ENCODE results near the gene CMTM5. TPM values are rescaled to one million over a fixed set of nuclear protein-coding genes. Genes with fewer than 3 reads are reported as not detected.
"Not testable (repeated sequence)": the region's sequence is repeated elsewhere in the genome, so short reads cannot be mapped to it uniquely, and the experiment has no call there.

CMTM5 gene
- total and polyA plus RNA-seq, 4 donors = 0.50 to 4.1 (median 1.5) TPM; not detected in 1

- 71 to 75% methylated on average over 3 of the region's 17 CpGs for WGBS, 2 donors
- H3K27ac ChIP-seq (ENCODE audit: low read depth in 1 of 2, low read length in 2 of 2); H3K4me3 ChIP-seq (ENCODE audit: low read length in 2 of 2); H3K4me1 ChIP-seq (ENCODE audit: control insufficient read depth in 1 of 2, insufficient read depth in 2 of 2, low read length in 2 of 2); ATAC-seq (ENCODE audit: low FRiP score); intact Hi-C loops (cut with DNase I); H3K27me3 ChIP-seq (ENCODE audit: control insufficient read depth in 1 of 2, insufficient read depth in 2 of 2, low read length in 1 of 2); H3K36me3 ChIP-seq (ENCODE audit: control insufficient read depth in 1 of 2, insufficient read depth in 2 of 2, low read length in 1 of 2); DNase-seq; H3K9me3 ChIP-seq (ENCODE audit: control insufficient read depth, low read length): not testable (repeated sequence)
Measured at GRCh38 chr14:23419646-23420045, 42.8 kb downstream of the CMTM5 start.

- no peaks in the 10 kb centered on the region for H3K36me3 ChIP-seq (ENCODE audit: control insufficient read depth in 1 of 2, insufficient read depth in 2 of 2, low read length in 1 of 2)
- intact Hi-C loops (cut with DNase I) = no loop called here
- no peaks in the 10 kb centered on the region for H3K27me3 ChIP-seq (ENCODE audit: control insufficient read depth in 1 of 2, insufficient read depth in 2 of 2, low read length in 1 of 2)
Measured at GRCh38 chr14:23421594-23421993, 44.7 kb downstream of the CMTM5 start.

GRCh38 chr14:23423657-23424056, 46.8 kb downstream of the CMTM5 start:
- H3K36me3 ChIP-seq (ENCODE audit: control insufficient read depth in 1 of 2, insufficient read depth in 2 of 2, low read length in 1 of 2) = no peaks in the 10 kb centered on the region
- no peaks in the 10 kb centered on the region for H3K9me3 ChIP-seq (ENCODE audit: control insufficient read depth, low read length)
- intact Hi-C loops (cut with DNase I) = no loop called here
- DNase-seq (no peak), ATAC-seq (ENCODE audit: low FRiP score) (no peak)
- WGBS, 2 donors = 86 to 87% methylated on average over 6 of the region's 6 CpGs
- H3K27me3 ChIP-seq (ENCODE audit: control insufficient read depth in 1 of 2, insufficient read depth in 2 of 2, low read length in 1 of 2) = no peaks in the 10 kb centered on the region
- no peak overlapping the region for H3K4me3 ChIP-seq (ENCODE audit: low read length in 2 of 2)
- no peak overlapping the region for H3K27ac ChIP-seq (ENCODE audit: low read depth in 1 of 2, low read length in 2 of 2)
- no peaks in the 10 kb centered on the region for H3K4me1 ChIP-seq (ENCODE audit: control insufficient read depth in 1 of 2, insufficient read depth in 2 of 2, low read length in 2 of 2)

More at GRCh38 chr14:23421594-23421993, 44.7 kb downstream of the CMTM5 start:
- Histone ChIP-seq H3K4me3 (ENCODE audit: low read length in 2 of 2) (no peak overlapping the region), H3K27ac (ENCODE audit: low read depth in 1 of 2, low read length in 2 of 2) (no peak overlapping the region), H3K9me3 (ENCODE audit: control insufficient read depth, low read length) (no peaks in the 10 kb centered on the region), H3K4me1 (ENCODE audit: control insufficient read depth in 1 of 2, insufficient read depth in 2 of 2, low read length in 2 of 2) (no peaks in the 10 kb centered on the region)
- DNase-seq (no peak), ATAC-seq (ENCODE audit: low FRiP score) (no peak)

- ATAC-seq (ENCODE audit: low FRiP score) = no peak
- Histone ChIP-seq H3K27ac (ENCODE audit: low read depth in 1 of 2, low read length in 2 of 2) (no peak overlapping the region), H3K36me3 (ENCODE audit: control insufficient read depth in 1 of 2, insufficient read depth in 2 of 2, low read length in 1 of 2) (no peaks in the 10 kb centered on the region), H3K4me1 (ENCODE audit: control insufficient read depth in 1 of 2, insufficient read depth in 2 of 2, low read length in 2 of 2) (no peaks in the 10 kb centered on the region), H3K27me3 (ENCODE audit: control insufficient read depth in 1 of 2, insufficient read depth in 2 of 2, low read length in 1 of 2) (no peaks in the 10 kb centered on the region), H3K9me3 (ENCODE audit: control insufficient read depth, low read length) (no peaks in the 10 kb centered on the region), H3K4me3 (ENCODE audit: low read length in 2 of 2) (no peak overlapping the region)
- intact Hi-C loops (cut with DNase I) = no loop called here
- DNase-seq = peak in 1 of 2 donors; percentile 59
- WGBS, 2 donors = 79 to 83% methylated on average over 10 of the region's 10 CpGs
Measured at GRCh38 chr14:23425169-23425568, 48.3 kb downstream of the CMTM5 start.

- DNase-seq = peak in 1 of 2 donors; percentile 21
- intact Hi-C loops (cut with DNase I); H3K4me1 ChIP-seq (ENCODE audit: control insufficient read depth in 1 of 2, insufficient read depth in 2 of 2, low read length in 2 of 2); H3K9me3 ChIP-seq (ENCODE audit: control insufficient read depth, low read length); H3K27ac ChIP-seq (ENCODE audit: low read depth in 1 of 2, low read length in 2 of 2); ATAC-seq (ENCODE audit: low FRiP score); H3K4me3 ChIP-seq (ENCODE audit: low read length in 2 of 2); H3K27me3 ChIP-seq (ENCODE audit: control insufficient read depth in 1 of 2, insufficient read depth in 2 of 2, low read length in 1 of 2); H3K36me3 ChIP-seq (ENCODE audit: control insufficient read depth in 1 of 2, insufficient read depth in 2 of 2, low read length in 1 of 2): not testable (repeated sequence)
- WGBS, 2 donors = 87 to 88% methylated on average over 6 of the region's 6 CpGs
Measured at GRCh38 chr14:23425798-23426197, 49.0 kb downstream of the CMTM5 start.

- Histone ChIP-seq H3K27ac (ENCODE audit: low read depth in 1 of 2, low read length in 2 of 2) (no peak overlapping the region), H3K9me3 (ENCODE audit: control insufficient read depth, low read length) (no peaks in the 10 kb centered on the region), H3K4me3 (ENCODE audit: low read length in 2 of 2) (no peak overlapping the region), H3K27me3 (ENCODE audit: control insufficient read depth in 1 of 2, insufficient read depth in 2 of 2, low read length in 1 of 2) (no peaks in the 10 kb centered on the region), H3K4me1 (ENCODE audit: control insufficient read depth in 1 of 2, insufficient read depth in 2 of 2, low read length in 2 of 2) (no peaks in the 10 kb centered on the region), H3K36me3 (ENCODE audit: control insufficient read depth in 1 of 2, insufficient read depth in 2 of 2, low read length in 1 of 2) (no peaks in the 10 kb centered on the region)
- no peak for ATAC-seq (ENCODE audit: low FRiP score)
- 84 to 87% methylated on average over 13 of the region's 13 CpGs for WGBS, 2 donors
- intact Hi-C loops (cut with DNase I) = no loop called here
- peak in 1 of 2 donors; percentile 37 for DNase-seq
Measured at GRCh38 chr14:23428686-23429495, 52.0 kb downstream of the CMTM5 start.

Small RNAs within 50 kb of the gene (microRNA-seq; reads per million reads assigned to microRNA genes)
- gene MIR208A (5.0 to 44.7 reads per million in 2 donors), gene MIR208B (4.8 to 50.7 reads per million in 2 donors)

Other genes starting within 250 kb of the CMTM5 start
- 10 to 100 TPM; 20.0 to 31.4 TPM for gene SLC7A8, start 193.4 kb upstream of the CMTM5 start, total RNA-seq
- 10 to 100 TPM in 1 of 2 donors, 1 to 10 TPM in 1; 8.9 to 11.0 TPM for gene SLC7A8, start 193.4 kb upstream of the CMTM5 start, polyA plus RNA-seq
- not detected for gene RNF212B, start 139.1 kb upstream of the CMTM5 start, total RNA-seq
- not detected for gene RNF212B, start 139.1 kb upstream of the CMTM5 start, polyA plus RNA-seq
- gene HOMEZ, start 90.9 kb upstream of the CMTM5 start, total RNA-seq = 10 to 100 TPM in 1 of 2 donors, 1 to 10 TPM in 1; 5.8 to 10.6 TPM
- 1 to 10 TPM; 1.9 to 2.9 TPM for gene HOMEZ, start 90.9 kb upstream of the CMTM5 start, polyA plus RNA-seq
- gene PPP1R3E, start 74.2 kb upstream of the CMTM5 start, total RNA-seq = 10 to 100 TPM in 1 of 2 donors, 1 to 10 TPM in 1; 9.3 to 13.8 TPM
- 10 to 100 TPM in 1 of 2 donors, 1 to 10 TPM in 1; 4.9 to 13.3 TPM for gene PPP1R3E, start 74.2 kb upstream of the CMTM5 start, polyA plus RNA-seq
- gene BCL2L2, start 70.2 kb upstream of the CMTM5 start, total RNA-seq = 10 to 100 TPM; 68.6 to 70.7 TPM
- gene BCL2L2, start 70.2 kb upstream of the CMTM5 start, polyA plus RNA-seq = 100 to 1,000 TPM in 1 of 2 donors, 10 to 100 TPM in 1; 66.1 to 114 TPM
- gene PABPN1, start 55.6 kb upstream of the CMTM5 start, total RNA-seq = 100 to 1,000 TPM; 106 to 139 TPM
- gene PABPN1, start 55.6 kb upstream of the CMTM5 start, polyA plus RNA-seq = 100 to 1,000 TPM in 1 of 2 donors, 10 to 100 TPM in 1; 57.0 to 226 TPM
- gene SLC22A17, start 24.2 kb upstream of the CMTM5 start, total RNA-seq = 10 to 100 TPM; 25.8 to 47.8 TPM
- gene SLC22A17, start 24.2 kb upstream of the CMTM5 start, polyA plus RNA-seq = 10 to 100 TPM in 1 of 2 donors, 1 to 10 TPM in 1; 7.5 to 85.8 TPM
- gene EFS, start 11.9 kb upstream of the CMTM5 start, total RNA-seq = 10 to 100 TPM; 19.7 to 24.5 TPM
- gene EFS, start 11.9 kb upstream of the CMTM5 start, polyA plus RNA-seq = 10 to 100 TPM in 1 of 2 donors, 1 to 10 TPM in 1; 5.5 to 36.7 TPM
- not detected for gene IL25, start 4.2 kb upstream of the CMTM5 start, total RNA-seq
- not detected for gene IL25, start 4.2 kb upstream of the CMTM5 start, polyA plus RNA-seq
- not detected for gene MYH6, start 31.2 kb downstream of the CMTM5 start, total RNA-seq
- gene MYH6, start 31.2 kb downstream of the CMTM5 start, polyA plus RNA-seq = 10 to 100 TPM in 1 of 2 donors, under 1 TPM in 1; 0.67 to 11.5 TPM
- not detected for gene MYH7, start 58.6 kb downstream of the CMTM5 start, total RNA-seq
- gene MYH7, start 58.6 kb downstream of the CMTM5 start, polyA plus RNA-seq = 1 to 10 TPM in 1 of 2 donors, under 1 TPM in 1; 0.33 to 1.6 TPM
- 10 to 100 TPM; 30.8 to 34.5 TPM for gene NGDN, start 92.7 kb downstream of the CMTM5 start, total RNA-seq
- gene NGDN, start 92.7 kb downstream of the CMTM5 start, polyA plus RNA-seq = 10 to 100 TPM; 36.6 to 41.7 TPM
- gene ZFHX2, start 174.7 kb downstream of the CMTM5 start, total RNA-seq = 1 to 10 TPM; 1.5 to 4.0 TPM
- gene ZFHX2, start 174.7 kb downstream of the CMTM5 start, polyA plus RNA-seq = 1 to 10 TPM in 1 of 2 donors, under 1 TPM in 1; 0.13 to 2.1 TPM
- gene THTPA, start 179.2 kb downstream of the CMTM5 start, total RNA-seq = 10 to 100 TPM; 13.0 to 13.7 TPM
- 10 to 100 TPM; 14.0 to 24.0 TPM for gene THTPA, start 179.2 kb downstream of the CMTM5 start, polyA plus RNA-seq
- gene AP1G2, start 190.7 kb downstream of the CMTM5 start, total RNA-seq = 10 to 100 TPM; 36.9 to 78.6 TPM
- 10 to 100 TPM; 17.5 to 75.7 TPM for gene AP1G2, start 190.7 kb downstream of the CMTM5 start, polyA plus RNA-seq
- 1 to 10 TPM; 1.5 to 1.7 TPM for gene JPH4, start 201.7 kb downstream of the CMTM5 start, total RNA-seq
- under 1 TPM in 1 of 2 donors, not detected in 1; 0.23 TPM for gene JPH4, start 201.7 kb downstream of the CMTM5 start, polyA plus RNA-seq

Data from aorta (tissue), 5 donors.